Posterior vena cava (tissue), 2 donors: ENCODE measurements around the gene HMCES. TPM values are rescaled to one million over a fixed set of nuclear protein-coding genes. Genes with fewer than 3 reads are reported as not detected.
"Not testable (repeated sequence)": the region's sequence is repeated elsewhere in the genome, so short reads cannot be mapped to it uniquely, and the experiment has no call there.

Source experiments
- DNase-seq: peaks from one replicate; pipeline ENCODE4 v3.0.0-alpha.2; 2020; ENCODE audit warnings: low spot score
- intact Hi-C, 2 donors: fragments of 100-400 bp; cut with DNase I; formaldehyde crosslinking; loops; one replicate each; pipeline versions ENCODE4 v1.14.1 to v1.14.2; 2022 to 2023
- total RNA-seq, 2 donors: library from RNA; stranded (reverse); fragmentation: NEBNext Ultra II Directional; extraction: Animal tissue kit (Norgen Biotek cat#: 25700); gene quantifications; one replicate each; pipeline ENCODE4 v1.2.1, GENCODE V29; 2021
- donor health status: DM: yes; HTN: yes; CAD: no.
- donor health status: DM: yes; HTN: yes; CAD: no.

Gene HMCES
- total RNA-seq, 2 donors from 2014 or later: 24.5 to 25.2 TPM

GRCh38 chr3:129337719-129338118 is 59.0 kb downstream of the HMCES start:
- intact Hi-C loops, DNase-seq: not testable (repeated sequence)

- intact Hi-C loops, DNase-seq: not testable (repeated sequence)
Observed at GRCh38 chr3:129339186-129339585, 60.5 kb downstream of the HMCES start.

DNA sequence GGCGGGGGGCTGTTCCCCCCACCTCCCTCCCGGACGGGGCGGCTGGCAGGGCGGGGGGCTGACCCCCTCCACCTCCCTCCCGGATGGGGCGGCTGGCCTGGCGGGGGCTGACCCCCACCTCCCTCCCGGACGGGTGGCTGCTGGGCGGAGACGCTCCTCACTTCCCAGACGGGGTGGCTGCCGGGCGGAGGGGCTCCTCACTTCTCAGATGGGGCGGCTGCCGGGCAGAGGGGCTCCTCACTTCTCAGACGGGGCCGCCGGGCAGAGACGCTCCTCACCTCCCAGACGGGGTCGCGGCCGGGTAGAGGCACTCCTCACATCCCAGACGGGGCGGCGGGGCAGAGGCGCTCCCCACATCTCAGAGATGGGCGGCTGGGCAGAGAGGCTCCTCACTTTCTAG is 61.2 kb downstream of the HMCES start:
- DNase-seq, intact Hi-C loops: not testable (repeated sequence)

DNA sequence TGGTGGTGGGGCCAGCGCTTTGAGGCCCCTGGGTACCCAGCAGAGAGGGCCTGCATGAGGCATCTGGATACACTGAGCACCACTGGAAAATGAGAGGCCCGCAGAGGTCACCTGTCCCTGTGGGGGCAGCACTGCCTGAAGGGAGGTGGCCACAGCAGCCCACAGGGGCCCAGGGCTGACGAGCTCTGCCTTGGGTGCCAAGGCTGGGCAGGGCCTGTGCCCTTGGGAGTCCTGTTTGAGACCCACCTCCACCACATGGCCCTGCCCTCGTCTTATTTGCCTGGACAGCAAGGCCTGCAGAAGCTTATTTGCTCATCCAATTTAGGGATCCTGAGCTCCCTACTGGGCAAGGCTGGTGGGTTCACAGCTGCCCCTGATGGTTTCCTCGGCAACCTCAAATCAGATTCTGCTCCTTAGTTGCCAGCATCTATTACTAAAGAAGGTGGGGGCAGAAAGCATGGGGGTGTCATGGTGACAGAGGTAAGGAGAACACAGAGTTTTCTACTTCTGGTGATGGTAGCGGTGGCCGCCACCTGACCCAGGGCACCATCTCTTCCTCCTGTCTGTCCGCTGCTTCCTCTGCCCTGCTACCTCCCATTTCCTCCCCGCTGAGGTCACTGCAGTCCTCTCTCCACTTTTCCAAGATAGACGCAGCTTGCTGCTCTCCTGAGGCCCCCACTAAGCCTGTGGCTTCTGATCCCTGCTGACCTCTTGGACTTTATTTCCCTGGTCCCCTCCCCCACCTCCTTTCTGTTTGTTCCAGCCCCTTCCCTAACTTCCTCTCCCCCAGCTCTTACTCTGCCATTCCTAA is 62.9 kb downstream of the HMCES start:
- intact Hi-C loops: no loop called here
- DNase-seq: no peak

DNA sequence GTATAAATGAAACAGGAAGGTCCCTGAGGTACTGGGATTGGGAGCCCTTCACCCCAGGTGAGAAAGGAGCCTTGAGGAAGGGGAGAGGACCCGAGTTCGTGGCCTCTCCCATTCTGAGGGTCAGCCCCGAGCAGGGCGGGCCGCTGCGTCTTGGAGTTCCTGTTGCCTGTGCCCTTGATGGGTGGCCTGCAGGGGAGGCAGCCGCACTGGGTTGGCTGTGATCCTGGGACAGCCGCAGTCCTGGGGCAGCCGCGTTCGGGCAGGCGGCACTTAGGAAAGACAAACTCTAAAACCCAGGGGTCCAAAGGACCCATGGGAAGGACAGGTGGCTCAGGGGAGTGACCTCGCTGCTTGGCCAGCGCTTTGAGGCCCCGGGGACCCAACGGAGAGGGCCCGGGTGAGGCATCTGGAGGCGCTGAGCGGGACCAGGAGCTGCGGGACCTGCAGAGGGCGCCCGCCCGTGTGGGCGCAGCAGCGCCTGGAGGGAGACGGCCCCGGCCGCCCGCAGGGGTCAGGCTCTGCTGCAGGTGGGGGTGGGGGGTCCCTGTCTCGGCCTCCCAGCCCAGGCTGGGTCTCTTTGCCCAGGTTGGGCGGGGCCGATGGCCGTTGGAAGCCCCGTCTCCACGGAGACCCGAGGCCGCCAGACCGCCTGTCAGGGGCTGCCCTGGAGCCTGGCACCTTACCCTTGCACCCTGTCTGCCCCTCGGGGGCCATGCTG is 65.1 kb downstream of the HMCES start:
- DNase-seq: no peak
- intact Hi-C loops: no loop called here

- DNase-seq: no peak
- intact Hi-C loops: no loop called here
Observed at GRCh38 chr3:129344540-129345220, 66.0 kb downstream of the HMCES start.

DNA sequence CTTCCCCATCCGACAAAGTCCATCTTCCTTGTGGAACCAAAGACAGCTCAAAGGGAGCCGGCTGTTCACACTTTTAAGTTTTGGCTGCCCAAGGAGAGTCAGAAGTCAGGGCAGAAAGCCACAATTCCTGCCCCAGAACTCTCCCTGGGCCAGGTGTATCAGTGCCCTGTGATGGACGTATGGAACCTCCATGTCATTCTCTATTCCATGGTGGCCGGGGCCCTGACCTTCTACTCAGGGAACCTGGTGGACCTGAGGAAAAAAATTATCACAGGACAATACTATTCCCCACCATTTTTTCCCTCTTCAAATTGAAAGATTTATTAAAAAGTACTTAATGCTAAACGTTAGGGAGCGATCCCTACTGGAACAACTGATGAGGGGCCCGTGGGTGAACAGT is 66.6 kb downstream of the HMCES start:
- no peak for DNase-seq
- intact Hi-C loops: no loop called here

DNA sequence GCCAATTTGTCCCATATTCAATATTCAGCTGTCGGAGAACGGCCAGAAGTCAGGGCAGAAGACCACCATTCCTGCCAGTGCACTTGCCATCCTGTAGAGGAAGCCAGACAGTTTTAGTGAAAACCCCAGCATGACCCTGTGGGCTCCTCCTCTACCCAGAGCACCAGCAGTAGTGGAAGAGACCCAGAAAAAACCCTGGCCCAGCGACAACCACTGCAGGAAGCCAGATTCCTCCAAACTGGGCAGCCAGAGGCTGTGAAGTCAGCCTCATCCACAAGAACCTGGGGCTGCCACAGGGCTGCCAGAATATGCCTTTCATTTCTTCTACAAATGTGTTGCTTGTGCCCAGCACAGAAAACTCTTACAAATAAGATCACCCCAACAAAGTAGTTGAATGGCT is 67.3 kb downstream of the HMCES start:
- intact Hi-C loops: no loop called here

GRCh38 chr3:129346695-129347457 is 68.2 kb downstream of the HMCES start:
- no peak for DNase-seq
- intact Hi-C loops: no loop called here

More for the DNA sequence above, 67.3 kb downstream of the HMCES start:
- DNase-seq: no peak

- intact Hi-C loops: no loop called here
- no peak for DNase-seq
Observed at GRCh38 chr3:129347458-129347845, 68.8 kb downstream of the HMCES start.

- DNase-seq: no peak
- intact Hi-C loops: no loop called here
Observed at GRCh38 chr3:129348734-129349133, 70.1 kb downstream of the HMCES start.

DNA sequence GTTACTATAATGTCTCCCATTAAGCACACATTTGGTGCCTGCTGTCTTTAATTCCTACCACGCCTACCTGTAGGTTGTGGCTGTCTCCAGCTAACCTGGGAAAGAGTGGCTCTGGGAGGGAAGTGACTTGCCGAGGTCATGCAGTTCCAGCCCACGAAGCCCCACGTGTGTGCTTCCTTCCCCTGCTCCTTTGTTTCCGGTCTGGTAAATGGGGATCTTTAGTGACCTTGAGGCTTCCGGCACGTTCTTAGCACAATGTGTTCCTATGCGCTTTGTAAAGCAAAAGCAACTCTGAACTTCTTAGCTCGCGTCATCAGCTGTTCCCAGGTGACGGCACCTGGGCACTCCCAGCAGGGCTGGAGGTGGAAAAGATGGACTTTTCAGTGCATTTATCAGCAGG is 70.5 kb downstream of the HMCES start:
- DNase-seq, intact Hi-C loops: not testable (repeated sequence)

- no peak for DNase-seq
- intact Hi-C loops: no loop called here
Observed at GRCh38 chr3:129349791-129350190, 71.1 kb downstream of the HMCES start.

DNA sequence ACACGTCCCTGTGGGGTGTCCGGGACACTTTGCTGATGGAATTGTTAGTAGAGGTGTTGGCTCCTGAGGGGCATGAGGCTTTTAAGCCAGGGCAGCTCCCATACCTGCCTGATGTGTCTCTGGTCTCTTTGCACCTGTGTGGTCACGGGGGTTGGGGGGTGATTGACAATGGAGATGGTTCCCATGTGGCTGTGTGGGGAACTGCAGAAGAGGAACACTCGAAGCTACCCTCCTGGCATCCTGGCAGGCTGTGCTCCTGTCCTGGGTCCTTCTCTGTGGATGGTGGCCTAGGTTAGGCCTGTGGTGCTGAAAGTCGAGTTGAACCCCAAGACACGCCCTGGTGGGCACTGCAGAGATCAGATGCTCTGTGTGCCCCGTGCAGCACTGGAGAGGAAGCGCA is 73.4 kb downstream of the HMCES start:
- intact Hi-C loops: no loop called here
- no peak for DNase-seq

DNA sequence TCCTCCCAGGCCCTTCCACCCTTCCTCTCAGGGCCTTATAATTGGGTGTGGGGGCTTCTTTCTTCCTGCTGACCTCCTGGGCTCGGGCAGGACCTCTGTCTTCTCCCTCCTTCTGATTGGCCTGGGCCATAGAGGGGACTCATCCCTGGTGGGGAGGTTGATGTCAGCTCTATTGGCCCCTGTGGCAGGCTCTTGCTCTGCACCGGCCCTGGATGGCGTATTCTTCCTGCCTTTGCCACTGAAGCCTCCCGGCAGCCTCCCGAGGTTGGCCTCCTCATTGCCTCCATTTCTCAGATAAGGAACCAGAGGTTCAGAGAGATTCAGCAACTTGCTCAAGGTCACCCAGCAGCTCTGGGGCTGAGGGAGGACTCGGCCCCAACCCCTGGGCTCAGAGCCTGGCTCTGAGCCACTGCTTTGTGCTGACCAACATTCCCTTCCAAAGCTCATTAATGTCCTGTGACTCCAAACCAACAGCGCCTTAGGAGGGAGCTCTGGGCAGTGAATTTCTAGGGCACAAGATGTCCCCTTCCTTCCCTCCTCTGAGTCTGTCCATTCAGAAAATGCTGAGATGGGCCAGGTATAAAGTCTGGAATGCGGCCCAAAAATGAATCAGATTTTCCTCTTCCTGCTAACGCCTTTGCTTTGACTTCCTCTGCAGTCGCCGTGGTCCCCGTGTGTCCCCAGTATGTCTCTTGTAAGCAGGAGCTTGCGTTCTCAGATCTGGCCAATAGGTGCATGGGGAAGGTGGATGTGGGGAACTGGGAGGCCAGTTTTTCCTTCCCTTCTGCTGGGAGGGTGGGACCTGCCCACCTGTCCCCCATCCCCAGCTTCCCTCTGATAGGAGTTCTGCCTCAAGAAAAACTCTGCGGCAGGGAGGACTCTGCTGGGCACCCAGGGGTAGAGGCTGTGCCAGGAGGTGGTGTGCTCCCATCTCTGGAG is 74.2 kb downstream of the HMCES start:
- no peak for DNase-seq
- intact Hi-C loops: no loop called here

DNA sequence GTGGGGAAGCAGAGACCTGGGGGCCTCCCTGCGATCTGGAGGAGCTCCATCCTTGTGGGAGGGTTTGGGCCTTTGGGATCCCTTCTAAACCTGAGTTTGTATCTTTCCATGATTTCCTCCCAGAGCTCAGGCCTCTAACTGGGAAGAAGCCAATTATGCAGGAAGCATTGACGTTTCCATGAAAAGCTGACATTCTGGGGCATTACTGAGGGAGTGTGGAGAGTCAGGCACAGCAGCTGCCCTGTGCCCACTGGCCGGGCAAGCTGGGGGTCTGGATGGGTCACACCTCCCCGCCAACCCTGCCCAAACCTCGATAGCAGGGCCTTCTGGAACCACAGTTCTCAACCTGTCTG is 74.9 kb downstream of the HMCES start:
- DNase-seq: no peak
- intact Hi-C loops: no loop called here
